Fibroblast of skin of left biceps (primary cell): ENCODE results near the gene SCAMP1.
"Not testable (repeated sequence)": the region's sequence is repeated elsewhere in the genome, so short reads cannot be mapped to it uniquely, and the experiment has no call there.

Experiments used
- DNase-seq, 2 experiments: peaks; one replicate each; pipeline ENCODE4 v3.0.0-alpha.2; 2013; ENCODE audit warnings: low read depth in 2 of 2

The SCAMP1 gene

DNA sequence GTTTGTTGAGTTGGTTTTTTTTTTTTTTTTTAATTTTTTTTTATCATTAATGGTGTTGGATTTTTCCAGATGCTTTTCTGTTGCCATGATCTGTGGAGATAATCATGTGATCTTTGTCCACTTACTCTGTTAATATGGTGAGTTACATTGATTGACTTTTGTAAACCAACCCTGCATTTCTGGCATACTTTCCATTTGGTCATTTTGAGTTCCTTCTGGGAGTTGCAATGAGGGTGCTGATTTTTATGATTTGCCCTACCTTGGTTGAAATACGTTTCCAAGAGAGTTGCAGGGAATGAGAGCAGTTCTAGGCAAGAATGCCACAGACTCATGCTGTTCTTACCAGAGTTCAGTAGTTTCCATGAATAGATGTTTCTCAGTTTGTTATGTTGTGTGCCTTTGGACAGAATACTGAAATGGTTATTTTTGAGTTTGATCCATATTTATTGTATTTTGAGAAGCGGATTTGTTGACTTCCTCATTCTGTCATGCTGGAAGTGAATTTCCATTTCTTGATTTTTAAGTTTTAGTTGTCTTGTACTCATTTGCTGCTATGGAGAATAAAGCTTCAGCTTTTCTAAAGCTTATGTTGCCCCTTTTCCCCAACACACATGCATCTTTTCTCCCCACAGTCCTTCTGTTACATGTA lies 69.0 kb downstream of the SCAMP1 start:
- DNase-seq = no peak

DNA sequence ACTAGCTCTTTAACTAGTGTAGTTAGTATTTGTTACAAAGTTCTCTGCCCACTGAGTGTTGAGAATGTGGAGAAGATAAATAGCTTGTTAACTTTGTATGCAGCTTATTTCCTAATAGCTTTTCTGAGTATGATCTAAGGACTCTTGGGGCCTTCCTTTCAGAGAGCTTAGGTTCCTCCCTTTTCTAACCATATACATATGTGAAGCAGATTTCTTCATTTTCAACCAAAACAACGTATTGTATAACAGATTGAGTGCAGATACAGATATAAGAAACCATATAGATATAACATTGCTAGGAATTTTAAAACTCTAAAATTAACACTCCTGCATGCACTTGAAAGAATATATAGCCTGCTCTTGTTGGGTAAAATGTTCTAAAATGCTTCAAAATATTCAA lies 70.4 kb downstream of the SCAMP1 start:
- DNase-seq = no peak

GRCh38 chr5:78433972-78434371 lies 73.6 kb downstream of the SCAMP1 start:
- no peak for DNase-seq

- DNase-seq = no peak
Observed at GRCh38 chr5:78447775-78448424, 87.5 kb downstream of the SCAMP1 start.

DNA sequence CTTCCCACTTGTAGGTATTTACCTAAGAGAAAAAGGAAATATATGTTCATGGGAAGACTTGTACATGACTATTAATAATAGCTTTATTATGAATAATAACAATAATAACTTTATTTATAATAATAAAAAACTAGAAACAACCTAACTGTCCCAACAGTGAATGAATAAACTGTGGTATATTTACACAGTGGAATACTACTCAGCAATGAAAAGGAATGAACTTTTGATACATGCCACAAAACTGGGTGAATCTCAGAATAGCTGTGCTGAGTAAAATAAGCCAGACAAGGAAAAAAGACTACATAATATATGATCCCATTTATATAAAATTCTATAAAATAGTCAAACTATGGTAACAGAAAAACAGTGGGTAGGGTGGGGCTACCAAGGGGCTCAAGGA lies 88.7 kb downstream of the SCAMP1 start:
- no peak for DNase-seq

- DNase-seq = not testable (repeated sequence)
Observed at GRCh38 chr5:78457507-78457906, 97.1 kb downstream of the SCAMP1 start.

DNA sequence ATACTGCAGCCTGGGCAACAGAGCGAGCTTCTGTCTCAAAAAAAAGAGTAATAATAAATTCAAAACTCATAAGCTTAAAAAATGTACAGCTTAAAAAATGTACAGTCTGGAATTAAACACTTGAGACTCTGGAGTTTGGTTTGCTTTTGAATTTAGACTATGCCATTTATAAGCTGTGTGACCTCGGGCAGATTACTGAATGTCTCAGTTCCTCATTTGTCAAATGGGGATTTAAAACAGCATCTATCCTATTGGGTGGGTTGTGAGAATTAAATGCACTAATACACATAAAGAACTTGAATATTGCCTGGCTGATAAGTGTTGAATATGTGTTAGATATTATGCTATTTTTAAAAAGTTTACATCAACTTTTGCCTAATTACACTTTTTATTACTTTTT lies 98.4 kb downstream of the SCAMP1 start:
- no peak for DNase-seq

DNA sequence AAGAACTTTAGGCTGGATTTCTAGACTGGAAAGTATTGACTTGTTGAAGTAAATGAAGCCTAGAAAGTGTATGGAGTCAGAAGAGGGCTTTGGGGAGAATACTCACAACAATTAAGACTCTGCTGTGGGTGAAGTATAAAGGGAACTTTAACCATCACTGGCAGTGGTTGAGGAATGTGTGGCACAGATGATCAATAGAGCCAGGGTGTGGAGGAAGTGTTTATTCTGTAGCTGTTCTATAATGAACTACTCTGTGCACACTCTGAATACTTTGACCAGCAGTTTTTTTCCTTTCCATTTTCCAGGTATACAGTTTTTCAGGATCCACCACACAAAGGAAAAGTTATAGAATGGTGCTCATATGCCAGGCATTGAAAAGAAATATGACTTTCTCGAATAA lies 106.7 kb downstream of the SCAMP1 start:
- DNase-seq = no peak

- DNase-seq = peak; percentile 12 to 25
Observed at GRCh38 chr5:78467752-78468357, 107.4 kb downstream of the SCAMP1 start.

GRCh38 chr5:78471896-78472295 lies 111.5 kb downstream of the SCAMP1 start:
- DNase-seq = no peak

GRCh38 chr5:78472469-78473106 lies 112.2 kb downstream of the SCAMP1 start:
- no peak for DNase-seq

DNA sequence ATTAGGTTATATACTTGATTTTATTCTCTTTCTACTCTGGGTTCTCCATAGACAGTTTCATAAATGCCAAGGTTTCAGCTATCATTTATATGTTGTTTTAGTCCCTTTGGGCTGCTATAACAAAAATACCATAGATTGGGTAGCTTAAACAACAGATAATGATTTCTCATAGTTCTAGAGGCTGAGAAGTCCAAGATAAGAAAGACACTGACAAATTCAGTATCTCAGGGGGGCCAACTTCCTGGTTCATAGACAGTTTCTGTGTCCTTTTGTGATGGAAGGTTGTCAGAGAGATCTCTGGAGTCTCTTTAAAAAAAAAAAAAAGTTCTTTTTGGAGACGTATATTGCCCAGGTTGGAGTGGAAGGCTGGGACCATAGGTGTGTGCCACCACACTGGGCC lies 113.3 kb downstream of the SCAMP1 start:
- DNase-seq = no peak

DNA sequence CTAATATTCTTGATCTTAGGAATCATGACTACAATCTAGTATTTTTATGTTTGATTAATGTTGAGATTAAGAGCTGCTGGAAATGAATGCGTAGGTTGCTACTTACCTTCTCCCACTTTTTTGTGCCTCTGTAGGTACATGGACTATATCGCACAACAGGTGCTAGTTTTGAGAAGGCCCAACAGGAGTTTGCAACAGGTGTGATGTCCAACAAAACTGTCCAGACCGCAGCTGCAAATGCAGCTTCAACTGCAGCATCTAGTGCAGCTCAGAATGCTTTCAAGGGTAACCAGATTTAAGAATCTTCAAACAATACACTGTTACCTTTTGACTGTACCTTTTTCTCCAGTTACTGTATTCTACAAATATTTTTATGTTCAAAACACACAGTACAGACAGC lies 115.0 kb downstream of the SCAMP1 start:
- DNase-seq = no peak

GRCh38 chr5:78476795-78477194 lies 116.4 kb downstream of the SCAMP1 start:
- no peak for DNase-seq

GRCh38 chr5:78482948-78483347 lies 122.5 kb downstream of the SCAMP1 start:
- no peak for DNase-seq

DNA sequence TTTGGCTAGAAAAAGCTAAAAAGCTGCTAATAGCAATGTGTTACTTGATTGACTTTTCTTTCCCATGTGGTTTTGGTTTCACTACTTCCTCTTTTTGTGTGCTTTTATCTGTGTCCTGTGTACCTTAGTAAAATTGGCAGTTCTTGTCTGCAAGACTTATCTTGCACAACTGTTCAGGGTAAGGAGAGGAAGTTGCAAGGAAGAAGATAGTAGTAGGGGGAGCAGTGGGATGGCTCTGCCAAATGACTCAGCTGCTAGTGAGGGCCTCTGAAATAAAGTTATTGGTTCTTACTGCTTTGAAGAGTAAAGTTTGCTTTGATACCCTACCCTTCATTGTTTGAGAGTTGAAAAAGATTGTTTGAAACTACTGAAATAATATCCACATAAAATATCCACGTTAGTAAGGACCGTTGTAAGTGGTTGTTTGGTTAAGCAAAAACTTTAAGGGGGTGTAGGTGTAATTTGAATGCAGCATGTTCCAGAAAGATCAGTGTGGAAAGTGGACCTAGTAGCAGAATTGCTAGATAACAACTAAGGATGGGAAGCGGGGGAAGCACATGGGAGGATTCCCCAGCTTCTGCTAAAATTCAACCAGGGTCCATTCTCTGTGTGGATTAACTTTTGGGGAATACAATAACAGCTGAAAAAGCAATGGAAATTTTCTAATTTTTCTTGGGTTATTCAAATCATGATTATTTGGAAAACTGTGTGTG lies 123.5 kb downstream of the SCAMP1 start:
- DNase-seq = no peak

- DNase-seq = no peak
Observed at GRCh38 chr5:78486218-78486617, 125.8 kb downstream of the SCAMP1 start.

- no peak for DNase-seq
Observed at GRCh38 chr5:78487846-78488245, 127.4 kb downstream of the SCAMP1 start.

GRCh38 chr5:78490709-78491485 lies 130.5 kb downstream of the SCAMP1 start:
- no peak for DNase-seq

- DNase-seq = no peak
Observed at GRCh38 chr5:78492224-78492623, 131.8 kb downstream of the SCAMP1 start.

DNA sequence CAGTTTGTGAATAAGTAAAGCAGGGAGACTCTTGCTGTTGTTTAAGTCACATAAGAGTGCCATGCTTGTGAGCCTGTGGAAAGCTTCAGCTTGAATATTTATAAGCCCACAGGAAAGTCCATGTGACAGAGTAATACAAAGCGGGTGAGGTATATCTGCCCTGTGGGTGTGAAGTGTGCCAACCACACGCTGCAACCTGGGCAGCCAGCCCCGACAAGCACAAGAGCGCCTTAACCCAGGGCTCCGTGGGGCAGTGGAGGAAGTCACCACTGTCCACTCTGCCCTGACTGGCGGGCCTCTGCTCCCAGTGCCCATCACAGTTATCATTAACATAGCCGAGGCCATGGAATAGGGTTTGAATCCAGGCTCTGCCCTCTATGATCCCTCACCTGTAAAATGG lies 132.2 kb downstream of the SCAMP1 start:
- DNase-seq = no peak
